ENCODE results near the gene RIN3.
A peak's percentile ranks its signal among the peaks of the same experiment; 100 is the strongest.
"Not testable (repeated sequence)": the region's sequence is repeated elsewhere in the genome, so short reads cannot be mapped to it uniquely, and the experiment has no call there.

RIN3 gene

DNA sequence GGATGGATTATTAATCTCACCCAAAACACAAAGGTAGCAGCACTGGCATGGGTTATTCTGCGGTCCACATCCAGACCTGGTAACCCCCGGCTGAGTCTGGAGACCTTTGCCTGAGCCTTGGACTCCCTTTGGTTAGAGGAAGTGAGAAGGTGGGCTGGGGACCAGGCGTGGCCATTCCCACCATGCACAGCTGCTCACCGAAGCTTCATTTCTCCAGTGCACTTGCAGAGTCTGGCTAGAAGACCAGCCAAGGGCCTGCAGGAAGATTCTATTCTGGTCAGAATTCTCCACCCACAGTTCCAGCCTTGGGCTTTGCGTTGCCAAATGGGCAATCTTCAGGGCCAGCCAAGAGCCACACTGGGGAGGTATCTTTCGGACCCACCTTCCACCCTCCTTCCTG is 161.8 kb downstream of the RIN3 start:
- no peak for DNase-seq

- DNase-seq = no peak
These were observed 162.4 kb downstream of the RIN3 start for GRCh38 chr14:92675976-92676375.

- DNase-seq = no peak
These were observed 163.0 kb downstream of the RIN3 start for GRCh38 chr14:92676403-92677086.

- DNase-seq = no peak
These were observed 163.6 kb downstream of the RIN3 start for GRCh38 chr14:92677087-92677668.

GRCh38 chr14:92677955-92678354 is 164.4 kb downstream of the RIN3 start:
- no peak for DNase-seq

DNA sequence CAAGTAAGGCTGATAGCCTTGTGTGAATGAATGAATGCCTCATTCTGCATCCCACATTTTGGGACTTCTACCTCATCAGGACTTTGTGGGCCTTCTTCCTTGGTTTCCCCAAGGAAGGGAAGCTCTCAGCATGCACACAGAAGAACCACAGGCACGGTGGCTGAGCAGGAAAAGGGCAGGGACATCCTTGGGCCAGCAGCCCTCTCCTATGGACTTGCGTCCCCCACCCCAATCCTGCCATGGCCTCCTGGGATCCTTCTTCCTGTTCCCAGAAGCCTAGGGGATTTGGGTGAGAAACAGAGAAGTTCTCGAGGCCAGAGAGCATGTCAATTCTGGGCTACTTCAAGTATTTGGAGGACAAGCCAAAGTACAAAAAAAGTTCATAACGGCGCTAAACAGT is 165.2 kb downstream of the RIN3 start:
- no peak for DNase-seq

GRCh38 chr14:92679246-92679645 is 165.7 kb downstream of the RIN3 start:
- DNase-seq = no peak

DNA sequence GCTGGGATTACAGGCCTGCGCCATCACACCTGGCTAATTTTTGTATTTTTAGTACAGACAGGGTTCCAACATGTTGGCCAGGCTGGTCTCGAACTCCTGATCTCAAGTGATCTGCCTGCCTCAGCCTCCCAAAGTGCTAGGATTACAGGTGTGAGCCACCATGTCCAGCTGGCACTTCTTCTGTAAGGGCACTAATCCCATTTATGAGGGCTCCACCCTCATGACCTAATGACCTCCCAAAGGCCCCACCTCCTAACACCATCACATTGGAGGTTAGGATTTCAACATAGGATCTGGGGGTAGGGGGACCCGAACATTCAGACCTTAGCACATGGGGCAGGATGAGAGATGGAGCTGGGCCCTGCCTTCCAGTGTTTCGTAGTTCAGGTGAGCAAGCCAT is 166.7 kb downstream of the RIN3 start:
- not testable (repeated sequence) for DNase-seq

DNA sequence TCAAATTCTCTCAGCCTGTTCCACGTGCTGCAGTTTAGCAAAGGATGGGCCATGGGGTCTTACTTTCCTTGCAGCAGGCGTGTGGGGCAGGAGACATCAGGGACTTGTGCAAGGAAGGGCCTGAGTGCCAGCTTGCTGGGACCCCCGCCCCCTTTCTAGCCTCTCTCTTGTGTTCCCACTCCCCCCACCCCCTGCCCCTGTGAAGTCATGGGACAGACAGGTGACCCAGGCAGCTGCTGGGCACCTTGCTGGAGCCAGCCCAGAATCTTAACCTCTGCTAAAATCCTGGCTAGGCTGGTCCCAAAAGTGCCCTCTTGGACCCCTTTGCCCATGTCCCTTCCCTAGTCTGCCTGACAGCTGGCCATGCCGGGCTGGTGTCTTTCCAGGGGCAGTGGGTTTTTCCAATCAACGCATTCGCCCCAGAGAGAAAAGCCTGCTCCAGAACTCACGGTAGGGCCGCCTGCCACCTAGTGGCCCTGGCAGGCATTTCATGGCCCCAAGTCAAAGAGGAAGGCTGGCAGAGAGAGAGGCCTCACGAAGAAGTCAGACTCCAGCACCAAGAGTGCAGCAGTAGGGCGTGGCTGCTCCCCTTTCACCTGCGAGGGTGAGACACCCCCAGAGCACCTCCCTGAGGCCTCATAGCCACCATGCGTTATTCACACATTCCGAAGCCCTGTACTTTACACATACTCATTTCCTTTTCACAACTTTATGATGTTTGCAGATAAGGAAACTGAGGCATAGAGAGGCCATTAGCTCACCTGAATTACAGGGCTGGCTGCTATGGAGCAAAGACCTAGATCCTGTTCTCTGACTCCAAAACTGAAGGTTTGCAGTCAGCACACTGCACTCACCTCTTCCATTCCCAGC is 167.4 kb downstream of the RIN3 start:
- DNase-seq = peak; percentile 81

GRCh38 chr14:92683041-92683440 is 169.5 kb downstream of the RIN3 start:
- DNase-seq = no peak

GRCh38 chr14:92684801-92685560 is 171.4 kb downstream of the RIN3 start:
- no peak for DNase-seq

DNA sequence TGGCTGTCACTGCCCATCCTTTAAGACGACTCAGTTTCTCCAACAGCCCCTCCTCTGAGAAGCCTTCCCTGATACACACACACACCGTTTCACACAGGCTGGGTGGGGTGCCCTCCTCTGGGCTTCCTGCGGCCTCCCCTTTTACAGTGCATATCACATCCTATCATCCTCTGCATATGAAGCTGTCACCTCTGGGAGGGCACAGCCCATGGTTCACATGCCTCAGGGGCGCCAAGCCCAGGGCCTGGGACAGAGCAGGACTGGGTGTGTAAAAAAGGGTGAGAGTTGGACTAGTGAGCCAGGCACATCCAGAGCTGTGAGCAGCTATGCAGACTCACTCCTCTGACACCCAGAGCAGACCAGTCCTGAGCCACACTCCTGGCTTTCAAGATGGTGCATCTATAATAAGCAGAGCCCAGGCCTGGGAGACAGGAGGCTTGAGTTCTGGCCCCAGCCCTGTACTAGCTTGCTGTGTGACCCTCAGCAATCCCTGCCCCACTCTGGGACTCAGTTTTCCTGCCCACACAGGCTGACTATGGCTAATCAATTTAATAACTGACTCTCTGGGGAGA is 172.3 kb downstream of the RIN3 start:
- no peak for DNase-seq

DNA sequence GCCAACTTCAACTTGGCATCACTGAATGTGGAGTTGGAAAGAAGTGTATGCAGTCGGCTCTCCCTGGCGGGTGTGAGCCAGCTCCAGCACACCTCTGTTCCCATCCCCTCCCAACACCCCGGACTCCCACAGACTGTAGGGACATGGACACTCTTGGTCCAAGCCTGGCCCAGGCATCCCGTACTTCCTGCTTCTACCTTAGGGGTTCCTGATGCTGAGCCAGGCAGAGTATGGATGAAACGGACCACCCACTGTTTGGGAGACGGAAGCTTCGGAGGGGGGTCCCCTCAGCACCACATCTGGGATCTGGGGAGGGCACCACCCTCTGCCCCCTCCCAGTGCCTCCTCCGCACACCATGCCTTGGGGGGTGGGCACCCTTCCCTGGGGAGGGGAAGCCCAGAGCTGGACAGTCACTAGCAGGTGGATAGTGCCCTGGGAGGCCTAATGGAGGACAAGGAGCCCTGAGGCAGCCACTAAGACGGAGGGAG is 172.9 kb downstream of the RIN3 start:
- no peak for DNase-seq

- DNase-seq = peak; percentile 74
These were observed 173.4 kb downstream of the RIN3 start for GRCh38 chr14:92686900-92687427.

DNA sequence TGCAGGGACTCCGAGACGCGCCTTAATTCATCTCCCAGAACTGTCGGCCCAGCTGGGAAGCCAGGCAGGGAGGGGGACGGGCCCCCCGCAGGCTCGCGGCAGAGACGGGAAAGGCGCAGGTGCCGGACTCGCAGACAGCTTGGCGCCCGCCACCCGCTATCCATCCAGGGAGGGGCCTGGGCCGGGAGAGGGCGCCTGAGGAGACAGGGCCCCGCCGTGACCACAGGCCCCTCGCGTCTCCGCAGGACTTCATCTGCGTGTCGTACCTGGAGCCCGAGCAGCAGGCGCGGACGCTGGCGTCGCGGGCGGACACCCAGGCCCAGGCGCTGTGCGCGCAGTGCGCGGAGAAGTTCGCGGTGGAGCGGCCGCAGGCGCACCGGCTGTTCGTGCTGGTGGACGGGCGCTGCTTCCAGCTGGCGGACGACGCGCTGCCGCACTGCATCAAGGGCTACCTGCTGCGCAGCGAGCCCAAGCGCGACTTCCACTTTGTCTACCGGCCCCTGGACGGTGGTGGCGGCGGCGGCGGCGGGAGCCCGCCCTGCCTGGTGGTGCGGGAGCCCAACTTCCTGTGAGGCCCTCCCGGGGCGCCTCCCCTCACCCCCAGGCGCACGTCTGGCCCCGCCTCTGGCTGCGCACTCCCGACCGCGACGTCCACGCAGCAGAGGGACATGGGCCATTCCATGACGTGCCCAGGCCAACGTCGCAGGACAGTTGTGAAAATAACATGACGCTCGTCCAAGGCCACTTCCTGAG is 174.3 kb downstream of the RIN3 start:
- no peak for DNase-seq

GRCh38 chr14:92688434-92689375 is 175.1 kb downstream of the RIN3 start:
- no peak for DNase-seq

GRCh38 chr14:92690171-92691011 is 176.8 kb downstream of the RIN3 start:
- no peak for DNase-seq

DNA sequence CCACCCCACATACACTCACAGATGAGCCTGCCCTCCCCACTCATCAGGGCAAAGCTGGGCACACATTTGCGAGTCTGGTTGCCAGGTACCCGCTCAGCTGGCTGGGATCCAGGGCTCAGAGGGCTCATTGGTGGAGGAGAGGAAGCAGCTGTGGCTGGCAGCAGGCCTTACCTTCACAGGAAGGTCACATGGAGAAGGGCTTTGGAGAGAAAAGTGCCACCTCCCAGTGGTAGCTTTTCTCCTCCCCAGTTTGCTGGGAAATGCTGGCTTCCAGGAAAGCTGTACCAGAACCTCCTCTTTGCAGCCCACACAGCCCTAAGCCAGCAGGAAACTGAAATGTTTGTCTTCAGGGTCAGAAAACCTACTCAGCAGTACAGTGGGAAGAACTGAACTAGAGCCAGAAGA is 179.2 kb downstream of the RIN3 start:
- DNase-seq = peak; percentile 27

DNA sequence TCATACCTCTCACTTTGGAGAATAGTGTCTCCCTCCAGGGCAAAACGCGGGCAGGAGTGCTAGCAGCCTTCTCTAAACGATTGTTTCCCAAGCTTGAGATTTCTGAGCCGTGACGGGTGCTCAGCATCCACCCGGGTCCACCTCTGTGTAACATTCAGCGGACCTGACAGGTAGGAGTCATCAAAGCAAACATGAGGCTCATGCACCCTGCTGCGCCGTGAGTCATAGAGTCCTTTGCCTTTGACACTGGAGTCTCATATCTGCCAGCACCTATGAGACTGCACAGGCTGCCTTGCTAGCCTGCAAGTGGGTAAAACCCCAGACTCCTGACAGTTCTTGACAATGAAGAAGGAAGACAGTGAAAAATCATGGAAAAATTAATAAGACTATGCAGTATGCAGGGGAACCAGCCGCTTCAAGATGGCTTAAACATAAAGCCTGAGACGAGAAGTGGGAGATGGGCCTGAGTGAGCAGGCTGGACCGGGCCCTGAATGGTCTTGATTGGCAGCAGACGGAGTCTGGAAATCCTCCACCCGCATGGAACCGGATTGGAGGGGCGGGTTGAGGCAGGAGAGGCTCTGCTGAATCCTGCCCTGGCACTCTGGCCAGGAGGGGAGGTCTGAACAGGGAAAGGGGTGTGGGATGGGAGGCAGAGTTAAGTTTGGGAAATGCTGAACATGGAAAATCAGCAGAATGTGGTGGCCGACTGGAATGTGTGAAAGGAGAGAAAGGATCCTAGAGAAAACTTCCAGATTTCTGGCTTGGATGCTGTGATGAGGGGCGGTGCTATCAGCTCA is 180.6 kb downstream of the RIN3 start:
- DNase-seq = no peak

Data from CD4-positive, alpha-beta T cell treated with Interleukin-10 for 1 hour (primary cell).